ENCODE data around the gene PKD1L1. TPM values are rescaled to one million over a fixed set of nuclear protein-coding genes. Genes with fewer than 3 reads are reported as not detected.

PKD1L1 gene
- total RNA-seq, 1 experiment from 2014 or later, result 0.17 TPM

- no peak; the same call in 1 of the 2 replicates for ATAC-seq
- no peaks in the 10 kb centered on the region for H3K79me2 ChIP-seq (ENCODE audit: insufficient read depth, low read length)
- no peak overlapping the region for H3K4me2 ChIP-seq (ENCODE audit: low read length)
- H3K9me2 ChIP-seq (ENCODE audit: insufficient read depth), result no peaks in the 10 kb centered on the region
- H3K36me3 ChIP-seq (ENCODE audit: control insufficient read depth in 1 of 2, insufficient read depth in 2 of 2, low read length in 2 of 2), result no peaks in the 10 kb centered on the region
- no peak overlapping the region for H3K9ac ChIP-seq (ENCODE audit: low read length)
- no peak for DNase-seq (ENCODE audit: low read depth, low spot score)
- POLR2A ChIA-PET, result no interaction called here
- no peaks in the 10 kb centered on the region for H3K9me3 ChIP-seq (ENCODE audit: control insufficient read depth in 1 of 2, insufficient read depth in 1 of 2, low read depth in 1 of 2, low read length in 2 of 2)
- no peak overlapping the region for H3K4me3 ChIP-seq (replicated peaks in 1 of 2; ENCODE audit: low read depth in 1 of 2, low read length in 2 of 2)
- peaks cover 0 to 9% of the 10 kb centered on the region in 2 experiments; a peak in 2 of 4 replicates for H3K4me1 ChIP-seq (ENCODE audit: control insufficient read depth in 1 of 2, insufficient read depth in 2 of 2, low read length in 2 of 2)
- BruUV-seq (replicated peaks), result no TSS peak
- H4K20me1 ChIP-seq (ENCODE audit: insufficient read depth), result no peaks in the 10 kb centered on the region
- intact Hi-C loops (cut with micrococcal nuclease), result no loop called here
- CTCF ChIA-PET, result interaction anchor here (1.2 to 2.6 kb wide), 2 partner anchors 217 to 671 kb away, joined by 3 to 15 read pairs; no protein-coding TSS in a partner anchor
- RAD21 ChIA-PET (ENCODE audit: low non-redundant PET in 1 of 2, low total read pairs in 2 of 2, uncharacterized antibody in 2 of 2, unreplicated experiment in 2 of 2), result interaction anchor here (1.1 to 1.7 kb wide), 2 partner anchors 672 kb away, joined by 3 to 7 read pairs; no protein-coding TSS in a partner anchor
- no peaks in the 10 kb centered on the region for H3K27me3 ChIP-seq (ENCODE audit: insufficient read depth, low read length)
- TF ChIP-seq EGR1 (IDR thresholded peaks at IDR 0.05; ENCODE audit: low read depth) (no peak), CEBPB (IDR thresholded peaks at IDR 0.05; ENCODE audit: low read depth) (no peak)
- no peak overlapping the region for H2AFZ ChIP-seq (ENCODE audit: low read depth, low read length, poor library complexity, severe bottlenecking)
- H3K27ac ChIP-seq (ENCODE audit: low read depth, low read length), result no peak overlapping the region
Measured at GRCh38 chr7:47937711-47938573, 10.3 kb downstream of the PKD1L1 start.

- Histone ChIP-seq H3K9me3 (ENCODE audit: control insufficient read depth in 1 of 2, insufficient read depth in 1 of 2, low read depth in 1 of 2, low read length in 2 of 2) (no peaks in the 10 kb centered on the region), H3K27ac (ENCODE audit: low read depth, low read length) (no peak overlapping the region), H3K27me3 (ENCODE audit: insufficient read depth, low read length) (no peaks in the 10 kb centered on the region), H3K36me3 (ENCODE audit: control insufficient read depth in 1 of 2, insufficient read depth in 2 of 2, low read length in 2 of 2) (no peaks in the 10 kb centered on the region), H2AFZ (ENCODE audit: low read depth, low read length, poor library complexity, severe bottlenecking) (no peak overlapping the region), H4K20me1 (ENCODE audit: insufficient read depth) (no peaks in the 10 kb centered on the region), H3K4me1 (ENCODE audit: control insufficient read depth in 1 of 2, insufficient read depth in 2 of 2, low read length in 2 of 2) (peaks cover 0 to 9% of the 10 kb centered on the region in 2 experiments; a peak in 2 of 4 replicates), H3K4me2 (ENCODE audit: low read length) (no peak overlapping the region), H3K9me2 (ENCODE audit: insufficient read depth) (no peaks in the 10 kb centered on the region), H3K79me2 (ENCODE audit: insufficient read depth, low read length) (no peaks in the 10 kb centered on the region), H3K4me3 (replicated peaks in 1 of 2; ENCODE audit: low read depth in 1 of 2, low read length in 2 of 2) (no peak overlapping the region), H3K9ac (ENCODE audit: low read length) (no peak overlapping the region)
- intact Hi-C loops (cut with micrococcal nuclease), result no loop called here
- BruUV-seq (replicated peaks), result no TSS peak
- no peak for ATAC-seq
- CTCF ChIA-PET, result interaction anchor here (1.2 kb wide), 1 partner anchor 217 kb away, joined by 3 read pairs; no protein-coding TSS in a partner anchor
- RAD21 ChIA-PET (ENCODE audit: low non-redundant PET in 1 of 2, low total read pairs in 2 of 2, uncharacterized antibody in 2 of 2, unreplicated experiment in 2 of 2), result no interaction called here
- no peak for DNase-seq (ENCODE audit: low read depth, low spot score)
- TF ChIP-seq JUND (IDR thresholded peaks at IDR 0.05) (no peak), REST (IDR thresholded peaks at IDR 0.05; ENCODE audit: low read depth) (no peak), SRF (IDR thresholded peaks at IDR 0.05; ENCODE audit: low read depth) (no peak), FOSL1 (IDR thresholded peaks at IDR 0.05; ENCODE audit: low read depth) (no peak), YY1 (IDR thresholded peaks at IDR 0.05; ENCODE audit: extremely low read depth, insufficient replicate concordance, low read depth, low read length) (no peak), ATF3 (IDR thresholded peaks at IDR 0.05) (no peak), EZH2phosphoT487 (IDR thresholded peaks at IDR 0.05; ENCODE audit: borderline replicate concordance) (no peak), CEBPB (IDR thresholded peaks at IDR 0.05; ENCODE audit: low read depth) (no peak), POLR2AphosphoS5 (IDR thresholded peaks at IDR 0.05; ENCODE audit: low read depth, low read length) (no peak), ZNF274 (IDR thresholded peaks at IDR 0.05; ENCODE audit: low read depth, low read length) (no peak), SIN3A (IDR thresholded peaks at IDR 0.05; ENCODE audit: low read depth) (no peak), EGR1 (IDR thresholded peaks at IDR 0.05; ENCODE audit: low read depth) (no peak), POLR2A (IDR thresholded peaks at IDR 0.05; ENCODE audit: borderline replicate concordance, extremely low read depth, insufficient read depth, insufficient read length) (no peak)
- POLR2A ChIA-PET, result no interaction called here
Measured at GRCh38 chr7:47937065-47937687, 11.1 kb downstream of the PKD1L1 start.

Data from HCT116 (cell line).